SH-SY5Y (cell line): ENCODE results near the gene WEE1.

Source experiments
- GATA2 ChIP-seq: IDR thresholded peaks from 2 replicates; pipeline ENCODE4 v1.6.1; 2011; ENCODE audit warnings: mild to moderate bottlenecking, low read depth, low read length
- GATA3 ChIP-seq: IDR thresholded peaks from 2 replicates; pipeline ENCODE4 v1.6.1; 2011; ENCODE audit warnings: low read depth, mild to moderate bottlenecking, low read length, moderate library complexity

DNA sequence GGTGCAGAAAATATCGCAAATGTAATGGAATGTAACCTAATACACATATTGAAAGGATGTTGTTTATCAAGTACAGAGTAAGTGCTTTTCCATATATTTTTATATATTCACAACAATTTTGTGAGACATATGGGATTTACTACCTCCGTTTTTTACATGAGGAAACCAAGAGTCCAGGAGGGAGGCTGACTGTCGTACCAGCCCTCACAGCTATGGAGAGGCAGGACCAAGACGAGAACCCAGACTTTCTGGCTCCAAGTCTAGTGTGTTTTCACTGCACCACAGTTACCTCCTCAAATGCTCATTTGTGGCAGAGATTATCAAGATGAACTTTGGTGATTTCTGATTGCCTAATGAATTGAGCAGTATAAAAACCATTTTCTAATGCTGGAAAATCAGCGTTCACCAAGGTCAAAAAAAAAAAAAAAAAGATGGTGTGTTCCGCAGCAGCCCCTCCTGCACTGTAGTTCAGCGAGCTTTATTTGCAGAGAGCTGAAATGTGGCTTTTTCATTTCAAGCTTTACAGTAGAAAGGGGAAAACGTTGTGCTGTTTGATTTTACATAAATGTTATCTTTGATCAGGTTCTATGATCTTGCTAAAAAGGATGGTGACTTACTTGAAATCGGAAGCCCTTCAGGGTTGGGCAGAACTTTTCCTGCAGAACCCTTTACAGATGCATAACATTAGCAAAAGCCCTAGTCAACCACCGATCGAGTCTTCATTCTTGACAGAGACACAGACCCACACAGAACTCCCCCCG lies 44.7 kb upstream of the WEE1 start:
- TF ChIP-seq GATA2 (no peak), GATA3 (no peak)
